ENCODE measurements around the gene ZNF30. TPM values are rescaled to one million over a fixed set of nuclear protein-coding genes. Genes with fewer than 3 reads are reported as not detected.
A peak's percentile ranks its signal among the peaks of the same experiment; 100 is the strongest.
"Not testable (repeated sequence)": the region's sequence is repeated elsewhere in the genome, so short reads cannot be mapped to it uniquely, and the experiment has no call there.

ZNF30 gene
- total RNA-seq, 1 experiment from 2014 or later, result 4.1 TPM

DNA sequence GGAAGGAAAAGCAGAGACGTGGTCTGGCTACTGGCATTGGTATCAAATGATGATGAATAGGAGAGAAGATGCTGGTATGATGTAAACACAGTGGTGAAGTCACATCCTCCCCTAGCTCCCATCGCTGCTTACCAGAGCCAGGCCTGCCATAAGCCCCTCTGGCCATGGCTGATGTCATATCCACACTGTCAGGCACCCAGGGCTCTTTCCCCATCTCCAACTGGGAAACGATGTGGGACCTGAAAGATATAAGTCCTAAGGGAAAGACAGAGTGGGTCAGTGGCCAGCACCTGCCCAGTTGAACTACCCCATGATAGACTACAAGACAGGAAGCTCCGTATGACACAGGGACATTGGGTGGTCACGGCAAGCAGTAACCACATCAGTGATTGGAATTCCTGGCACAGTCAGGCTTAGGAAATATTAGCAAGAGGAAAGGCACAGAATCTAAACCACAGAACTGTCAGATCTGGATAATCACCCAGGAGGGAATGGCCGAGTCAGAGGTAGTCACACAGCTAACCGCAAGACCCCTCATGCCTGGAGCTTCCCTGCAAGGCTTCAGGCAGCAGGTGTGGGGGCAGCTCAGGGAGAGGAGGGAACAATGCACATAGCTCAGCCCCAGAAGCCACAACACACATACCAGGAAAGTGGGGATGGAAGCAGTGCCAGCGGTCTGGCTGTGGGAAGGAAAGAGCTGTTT lies 33.6 kb downstream of the ZNF30 start:
- DNase-seq (ENCODE audit: low read depth), result peak; percentile 100

GRCh38 chr19:34960940-34961679 lies 34.4 kb downstream of the ZNF30 start:
- DNase-seq (ENCODE audit: low read depth), result peak; percentile 80

DNA sequence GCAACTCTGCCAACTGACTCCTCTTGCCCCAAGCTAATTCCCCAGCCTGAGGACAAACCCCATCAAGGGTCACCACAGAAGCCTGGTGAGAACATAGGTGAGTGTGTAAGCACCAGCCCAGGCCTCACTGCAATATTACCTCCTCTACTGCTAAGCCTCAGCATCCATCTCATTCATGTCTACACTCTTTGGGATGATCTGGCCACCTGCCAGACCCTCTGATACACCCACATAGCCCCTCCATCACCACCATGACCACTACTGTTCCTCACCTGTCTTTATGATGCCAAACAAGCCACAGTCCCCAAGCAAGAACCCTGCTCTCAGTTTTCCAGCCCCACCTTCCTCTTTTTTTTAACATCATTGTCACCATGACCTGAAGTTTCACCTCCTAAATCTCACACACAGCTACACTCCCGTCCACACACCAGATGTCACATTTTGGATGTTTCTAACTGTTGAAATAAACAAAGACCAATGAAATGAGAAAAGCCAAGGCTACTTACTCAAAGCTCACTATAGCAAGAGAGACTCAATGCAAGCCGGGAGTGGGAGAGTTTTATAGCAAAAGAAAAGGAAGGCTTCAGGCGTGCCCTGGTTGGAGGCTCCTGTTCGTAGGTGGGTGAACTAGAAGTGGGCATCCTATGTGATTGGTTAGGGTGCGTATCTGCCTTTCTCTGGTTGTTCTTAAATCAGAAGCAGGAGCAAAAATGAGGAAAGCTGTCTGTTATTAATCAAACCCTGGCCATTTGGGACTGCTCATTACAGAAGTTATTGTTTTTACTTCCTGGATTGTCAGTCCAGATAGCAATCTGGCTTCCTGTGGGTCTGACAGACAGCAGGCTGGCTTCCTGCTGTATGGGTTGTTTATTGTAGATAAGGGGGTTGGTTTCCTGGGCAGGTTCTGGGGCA lies 35.3 kb downstream of the ZNF30 start:
- peak; percentile 60 for DNase-seq (ENCODE audit: low read depth)

GRCh38 chr19:34962687-34963572 lies 36.2 kb downstream of the ZNF30 start:
- no peak for DNase-seq (ENCODE audit: low read depth)

- DNase-seq (ENCODE audit: low read depth), result peak; percentile 69
Observed at GRCh38 chr19:34963573-34964406, 37.1 kb downstream of the ZNF30 start, which contains the start of gene ZNF792. ZNF792 (minus strand) TSS chr19:34964229; CDS start chr19:34963662, 567 bp downstream.

GRCh38 chr19:34964598-34964997 lies 37.9 kb downstream of the ZNF30 start:
- no peak for DNase-seq (ENCODE audit: low read depth)

DNA sequence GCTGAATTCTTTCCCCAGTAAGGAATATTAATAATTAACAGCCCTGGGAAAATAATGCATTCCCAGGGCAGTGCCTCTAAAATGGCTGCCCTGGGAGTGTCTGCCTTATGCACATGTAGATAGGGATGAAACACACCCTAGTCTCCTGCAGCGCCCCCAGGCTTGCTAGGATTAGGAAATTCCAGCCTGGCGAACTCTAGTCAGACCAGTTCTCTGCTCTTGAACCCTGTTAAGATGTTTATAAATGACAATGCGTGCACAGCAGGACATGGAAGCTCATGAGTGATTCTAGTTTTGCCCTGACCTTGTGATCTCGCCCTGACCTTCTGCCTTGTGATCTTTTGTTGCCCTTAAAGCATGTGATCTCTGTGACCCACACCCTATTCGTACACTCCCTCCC lies 38.8 kb downstream of the ZNF30 start:
- not testable (repeated sequence) for DNase-seq (ENCODE audit: low read depth)

- no peak for DNase-seq (ENCODE audit: low read depth)
Observed at GRCh38 chr19:34967551-34967950, 40.8 kb downstream of the ZNF30 start.

GRCh38 chr19:34969721-34970120 lies 43.0 kb downstream of the ZNF30 start:
- DNase-seq (ENCODE audit: low read depth), result no peak

GRCh38 chr19:34970185-34970780 lies 43.6 kb downstream of the ZNF30 start:
- not testable (repeated sequence) for DNase-seq (ENCODE audit: low read depth)

DNA sequence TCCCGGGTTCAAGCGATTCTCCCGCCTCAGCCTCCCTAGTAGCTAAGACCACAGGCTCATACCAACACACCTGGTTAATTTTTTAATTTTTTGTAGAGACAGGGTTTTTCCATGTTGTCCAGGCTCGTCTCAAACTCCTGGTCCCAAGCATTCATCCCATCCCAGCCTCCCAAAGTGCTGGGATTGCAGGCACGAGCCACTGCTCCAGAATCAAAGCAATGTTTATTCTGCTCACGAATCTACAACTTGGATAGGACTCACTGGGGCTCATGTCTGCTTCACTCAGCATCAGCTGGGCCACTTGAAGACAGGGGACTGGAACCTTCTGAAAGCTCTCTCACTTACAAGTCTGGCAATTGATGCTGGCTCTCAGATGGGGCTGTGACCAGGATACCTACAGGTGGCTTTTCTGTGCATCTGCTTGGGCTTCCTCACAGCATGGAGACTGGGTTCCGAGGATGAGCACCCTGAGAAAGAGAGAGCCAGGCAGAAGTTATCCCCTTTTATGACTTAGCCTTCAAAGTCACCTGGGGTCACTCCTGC lies 45.5 kb downstream of the ZNF30 start:
- no peak for DNase-seq (ENCODE audit: low read depth)

GRCh38 chr19:34974646-34975045 lies 47.9 kb downstream of the ZNF30 start:
- DNase-seq (ENCODE audit: low read depth), result no peak

DNA sequence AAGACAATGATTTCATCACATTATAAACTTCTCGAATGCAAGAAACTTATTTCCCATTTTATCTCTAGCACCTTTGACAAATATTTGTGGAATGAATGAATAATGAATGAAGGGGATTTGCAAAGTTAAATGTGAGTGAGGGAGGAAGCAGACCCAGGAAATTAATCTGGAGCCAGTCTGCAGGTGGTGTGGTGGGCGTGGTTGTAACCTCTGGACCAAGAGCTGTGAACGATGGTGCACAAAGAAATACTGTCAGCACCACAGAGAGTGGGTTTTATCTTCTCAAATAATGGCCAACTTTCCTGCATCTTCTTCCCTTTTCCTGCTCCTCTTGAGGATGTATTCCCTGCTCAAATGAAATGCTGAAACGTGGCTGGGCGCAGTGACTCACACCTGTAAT lies 48.4 kb downstream of the ZNF30 start:
- no peak for DNase-seq (ENCODE audit: low read depth)

GRCh38 chr19:34976611-34977010 lies 49.9 kb downstream of the ZNF30 start:
- no peak for DNase-seq (ENCODE audit: low read depth)

DNA sequence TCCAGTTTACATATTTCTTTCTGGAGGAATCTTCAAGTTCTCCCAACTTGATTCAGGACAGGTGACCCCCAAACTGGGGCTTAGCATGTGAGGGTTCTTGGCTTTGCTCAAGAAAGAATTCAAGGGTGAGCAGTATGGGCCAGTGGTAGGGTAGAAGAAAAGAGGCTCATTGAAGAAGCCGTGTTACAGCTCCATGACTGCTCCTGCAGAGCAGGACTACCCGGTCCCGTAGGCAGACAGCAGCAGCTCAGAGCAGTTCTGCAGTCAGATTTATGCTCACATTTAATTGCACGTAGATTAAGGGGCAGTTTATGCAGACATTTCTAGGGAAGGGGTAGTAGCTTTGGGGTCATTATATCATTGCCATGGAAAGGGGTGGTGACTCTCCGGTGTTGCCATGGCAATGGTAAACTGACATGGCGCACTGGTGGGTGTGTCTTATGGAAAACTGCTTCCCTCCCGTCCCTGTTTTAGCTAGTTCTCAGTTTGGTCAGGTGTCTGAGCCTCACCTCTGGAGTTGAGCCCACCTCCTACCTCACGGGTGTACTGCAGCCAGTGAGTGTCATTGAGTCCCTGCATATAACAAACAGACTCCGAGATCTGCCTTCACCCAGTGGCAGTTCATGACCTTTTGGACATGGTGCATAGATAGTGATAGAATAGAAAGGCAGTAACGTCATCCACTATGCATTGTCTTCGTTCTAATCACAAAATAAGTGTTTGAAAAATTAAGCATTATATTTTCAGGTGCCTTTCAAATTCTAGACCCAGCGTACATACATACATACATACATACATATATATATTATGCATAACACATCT lies 53.3 kb downstream of the ZNF30 start:
- DNase-seq (ENCODE audit: low read depth), result no peak

- DNase-seq (ENCODE audit: low read depth), result no peak
Observed at GRCh38 chr19:34982275-34982674, 55.6 kb downstream of the ZNF30 start.

DNA sequence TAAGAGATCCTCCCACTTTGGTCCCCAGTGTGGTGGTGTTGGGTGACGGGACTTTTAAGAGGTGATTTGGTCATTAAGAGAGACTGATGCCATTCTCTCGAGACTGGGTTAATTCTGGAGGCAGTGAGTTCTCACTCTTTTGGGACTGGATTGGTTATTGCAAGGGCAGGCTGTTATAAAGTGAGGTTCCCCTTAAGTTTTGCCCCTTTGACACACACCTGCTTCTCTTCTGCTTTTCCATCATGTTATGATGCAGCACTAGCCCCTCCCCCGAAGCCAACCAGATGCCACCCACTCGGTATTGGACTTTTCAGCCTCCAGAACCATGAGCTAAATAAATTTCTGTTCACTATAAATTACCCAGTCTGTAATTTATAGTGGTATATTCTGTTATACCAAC lies 57.1 kb downstream of the ZNF30 start:
- no peak for DNase-seq (ENCODE audit: low read depth)

DNA sequence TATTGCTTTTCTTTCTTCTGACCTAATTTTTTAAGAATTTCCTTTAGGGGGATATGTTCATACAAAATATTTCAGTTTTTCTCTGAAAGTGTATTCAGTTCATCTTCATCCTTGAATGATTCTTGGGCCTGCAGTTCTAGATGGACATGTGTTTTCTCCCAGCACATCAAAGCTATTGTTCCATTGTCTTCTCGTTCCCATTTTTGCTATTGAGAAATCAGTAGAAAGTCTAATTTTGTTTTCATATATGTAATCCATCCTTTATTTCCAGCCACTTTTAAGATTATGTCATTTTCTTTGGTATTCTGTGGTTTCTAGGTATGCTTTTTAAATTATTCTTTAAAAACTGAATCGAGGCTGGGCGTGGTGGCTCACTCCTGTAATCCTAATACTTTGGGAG lies 57.6 kb downstream of the ZNF30 start:
- no peak for DNase-seq (ENCODE audit: low read depth)

Data from RPMI7951 (cell line).